A673 (cell line): ENCODE data around the gene MYO18B.

Experiments used
- CTCF ChIP-seq: fragments of 300-800, 200-600 bp; sonication (generic); conservative IDR thresholded peaks from 2 replicates; pipeline ENCODE4 v1.5.1; 2017; ENCODE audit warnings: low read depth, mild to moderate bottlenecking, antibody characterized with exemption, low read length, moderate library complexity, mixed read lengths
- EZH2 ChIP-seq: fragments of 200-600 bp; sonication (generic); IDR thresholded peaks from 2 replicates; pipeline ENCODE4 v1.6.1; 2017; ENCODE audit warnings: borderline replicate concordance, low read depth, mild to moderate bottlenecking, mixed read lengths, antibody characterized with exemption, low read length; ENCODE audit not compliant: poor library complexity, severe bottlenecking

DNA sequence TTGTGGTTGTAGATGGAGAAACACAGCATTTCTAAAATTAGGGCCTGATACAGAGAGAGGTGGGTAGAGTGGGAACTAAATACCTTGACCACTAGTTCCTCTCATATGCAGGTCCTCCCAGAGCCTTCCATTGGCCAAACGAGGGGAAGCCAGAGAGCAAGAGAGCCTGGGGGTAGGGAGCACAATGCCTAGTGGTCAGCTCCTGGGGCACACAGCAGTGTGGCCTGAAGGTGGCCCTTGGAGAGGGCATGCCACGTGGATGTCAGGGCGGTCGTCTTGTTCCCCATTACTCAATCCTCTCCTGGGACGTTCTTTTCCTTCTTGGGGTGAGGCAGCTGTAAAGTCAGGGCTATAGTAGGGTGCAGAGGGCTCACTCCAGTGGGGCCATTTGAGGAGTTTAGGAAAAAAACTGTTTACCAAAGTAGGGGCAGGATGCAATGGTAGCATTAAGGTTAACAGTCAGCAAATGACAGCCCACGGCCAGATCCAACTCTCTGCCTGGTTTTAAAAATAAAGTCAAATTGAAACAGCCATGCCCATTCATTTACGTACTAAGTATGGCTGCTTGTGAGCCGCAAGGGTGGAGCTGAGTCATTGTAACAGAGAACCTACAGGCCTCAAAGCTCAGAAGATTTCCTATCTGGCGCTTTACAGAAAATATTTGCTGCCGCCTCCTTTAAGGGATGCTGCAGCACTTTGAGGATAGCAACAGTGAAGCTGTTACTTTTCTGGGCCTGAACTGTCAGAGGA is 7.6 kb downstream of the MYO18B start:
- TF ChIP-seq CTCF (no peak), EZH2 (no peak)
